G401 (cell line): ENCODE data around the gene ITGAL. TPM values are rescaled to one million over a fixed set of nuclear protein-coding genes. Genes with fewer than 3 reads are reported as not detected.
"Not testable (repeated sequence)": the region's sequence is repeated elsewhere in the genome, so short reads cannot be mapped to it uniquely, and the experiment has no call there.

Source experiments
- DNase-seq: peaks from one replicate; pipeline ENCODE4 v3.0.0-alpha.2; 2015; ENCODE audit warnings: low spot score
- in situ Hi-C: cut with HindIII; loops from 2 replicates; pipeline ENCODE4 v1.10.0; 2016; ENCODE audit warnings: low sequenced_read_pairs, mixed read lengths
- total RNA-seq: library from RNA; depleted of rRNA; stranded (reverse); fragments of >200 nt; shearing (Covaris generic); gene quantifications from 2 replicates; pipeline ENCODE4 v1.2.3, GENCODE V29; 2014

ITGAL gene
- total RNA-seq, 1 experiment from 2014 or later = not detected

DNA sequence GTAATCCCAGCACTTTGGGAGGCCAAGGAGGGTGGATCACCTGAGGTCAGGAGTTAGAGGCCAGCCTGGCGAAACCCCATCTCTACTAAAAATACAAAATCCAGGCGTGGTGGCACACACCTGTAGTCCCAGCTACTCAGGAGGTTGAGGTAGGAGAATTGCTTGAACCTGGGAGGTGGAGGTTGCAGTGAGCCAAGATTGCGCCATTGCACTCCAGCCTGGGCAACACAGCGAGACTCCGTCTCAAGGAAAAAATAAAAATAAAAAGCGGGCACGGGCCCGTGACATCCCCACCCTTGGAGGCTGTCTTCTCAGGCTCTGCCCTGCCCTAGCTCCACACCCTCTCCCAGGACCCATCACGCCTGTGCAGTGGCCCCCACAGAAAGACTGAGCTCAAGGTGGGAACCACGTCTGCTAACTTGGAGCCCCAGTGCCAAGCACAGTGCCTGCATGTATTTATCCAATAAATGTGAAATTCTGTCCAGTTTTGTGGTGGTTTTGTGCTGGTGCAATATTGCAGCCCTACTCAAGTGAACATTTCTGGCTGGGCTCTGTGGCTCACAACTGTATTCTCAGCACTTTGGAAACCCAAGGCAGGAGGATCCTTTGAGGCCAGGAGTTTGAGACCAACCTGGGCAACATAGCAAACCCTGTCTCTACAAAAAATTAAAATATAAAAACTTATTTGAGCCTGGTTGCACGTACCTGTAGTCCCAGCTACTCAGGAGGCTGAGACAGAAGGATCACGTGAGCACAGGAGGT lies 50.3 kb downstream of the ITGAL start:
- DNase-seq, in situ Hi-C loops: not testable (repeated sequence)

DNA sequence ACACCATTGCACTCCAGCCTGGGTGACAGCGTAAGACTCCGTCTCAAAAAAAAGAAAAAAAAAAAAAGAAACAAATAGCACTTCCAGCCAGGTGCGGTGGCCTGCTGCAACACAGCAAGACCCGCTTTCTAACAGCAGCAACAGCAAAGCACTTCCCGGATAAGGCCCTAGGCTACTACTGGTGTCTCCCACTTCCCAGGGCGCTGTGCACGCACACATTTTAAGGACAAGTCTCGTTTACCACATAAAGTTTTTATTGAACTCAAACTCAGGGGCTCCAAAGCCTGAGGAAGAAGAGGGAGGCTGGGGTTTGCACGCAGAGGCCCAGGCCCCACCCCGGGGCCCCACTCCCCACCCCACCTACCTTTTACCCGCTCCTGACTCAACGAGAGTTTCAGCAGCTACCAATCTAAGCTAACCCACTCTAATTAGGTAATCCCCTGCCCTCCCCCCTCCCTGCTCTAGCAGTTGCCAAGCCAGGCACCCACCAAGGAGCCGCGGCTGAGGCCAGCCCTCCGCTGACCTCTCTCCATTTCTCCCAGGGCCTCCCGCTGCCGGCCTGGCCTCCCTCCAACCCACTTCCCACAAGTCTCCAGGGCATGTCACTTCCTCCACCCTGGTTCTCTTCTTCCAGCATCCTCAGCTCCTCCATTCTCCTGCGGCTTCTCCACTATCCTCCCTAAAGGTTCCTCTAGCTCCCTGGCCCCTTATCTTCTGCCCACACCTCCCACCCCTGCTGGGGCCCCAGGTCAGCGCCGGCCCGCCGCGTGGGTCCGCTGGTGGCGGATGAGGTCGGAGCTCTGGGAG lies 51.4 kb downstream of the ITGAL start:
- in situ Hi-C loops = no loop called here

DNA sequence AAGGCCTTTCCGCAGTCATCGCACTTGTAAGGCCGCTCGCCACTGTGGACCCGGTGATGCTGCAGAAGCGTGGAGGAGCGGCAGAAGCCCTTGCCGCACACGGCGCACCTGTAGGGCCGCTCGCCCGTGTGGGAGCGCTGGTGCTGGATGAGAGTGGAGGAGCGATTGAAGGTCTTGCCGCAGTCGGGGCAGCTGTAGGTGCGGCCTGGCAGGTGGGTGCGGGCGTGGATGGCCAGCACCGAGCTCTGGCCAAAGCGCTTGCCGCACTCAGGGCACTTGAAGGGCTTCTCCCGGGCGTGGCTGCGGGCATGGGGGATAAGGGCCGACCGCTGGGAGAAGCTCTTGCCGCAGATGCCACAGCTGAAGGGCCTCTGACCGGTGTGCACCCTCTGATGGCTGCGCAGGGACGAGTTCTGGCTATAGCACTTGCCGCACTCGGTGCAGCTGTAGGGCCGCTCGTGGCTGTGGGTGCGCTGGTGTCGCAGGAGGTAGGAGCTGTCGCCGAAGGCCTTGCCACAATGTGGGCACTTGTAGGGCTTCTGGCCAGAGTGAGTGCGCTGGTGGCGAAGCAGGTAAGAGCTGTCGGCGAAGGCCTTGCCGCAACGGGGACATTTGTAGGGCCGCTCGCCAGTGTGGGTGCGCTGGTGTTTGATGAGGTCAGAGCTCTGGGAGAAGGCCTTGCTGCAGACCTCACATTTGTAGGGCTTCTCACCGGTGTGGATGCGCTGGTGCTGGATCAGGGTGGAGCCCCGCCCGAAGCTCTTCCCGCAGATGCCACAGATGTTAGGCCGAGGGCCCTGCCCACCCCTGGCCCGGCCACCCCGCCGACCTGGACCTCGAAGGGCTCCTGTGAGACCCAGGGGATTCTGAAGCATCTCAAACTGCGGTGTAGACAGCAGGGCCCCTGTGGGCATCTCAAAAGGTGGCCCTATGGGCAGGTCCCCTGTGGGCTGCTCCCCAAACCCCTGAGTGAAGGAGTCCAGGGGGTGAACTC lies 52.3 kb downstream of the ITGAL start:
- in situ Hi-C loops = no loop called here
- no peak for DNase-seq

More for the DNA sequence above, 51.4 kb downstream of the ITGAL start:
- DNase-seq = no peak

DNA sequence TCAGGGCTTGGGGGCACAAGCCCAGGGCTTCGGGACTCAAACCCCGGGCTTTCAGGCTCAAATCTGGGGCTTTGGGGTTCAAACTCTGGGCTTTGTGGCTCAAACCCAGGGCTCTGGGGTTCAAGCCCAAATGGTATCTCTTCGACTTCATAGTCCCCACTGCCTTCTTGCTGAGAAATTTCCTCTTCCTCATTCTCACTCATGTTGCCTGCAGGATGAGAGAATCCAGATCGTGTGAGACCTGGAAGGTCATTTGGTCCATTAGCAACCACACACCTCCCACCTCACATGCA lies 53.2 kb downstream of the ITGAL start:
- in situ Hi-C loops = no loop called here

DNA sequence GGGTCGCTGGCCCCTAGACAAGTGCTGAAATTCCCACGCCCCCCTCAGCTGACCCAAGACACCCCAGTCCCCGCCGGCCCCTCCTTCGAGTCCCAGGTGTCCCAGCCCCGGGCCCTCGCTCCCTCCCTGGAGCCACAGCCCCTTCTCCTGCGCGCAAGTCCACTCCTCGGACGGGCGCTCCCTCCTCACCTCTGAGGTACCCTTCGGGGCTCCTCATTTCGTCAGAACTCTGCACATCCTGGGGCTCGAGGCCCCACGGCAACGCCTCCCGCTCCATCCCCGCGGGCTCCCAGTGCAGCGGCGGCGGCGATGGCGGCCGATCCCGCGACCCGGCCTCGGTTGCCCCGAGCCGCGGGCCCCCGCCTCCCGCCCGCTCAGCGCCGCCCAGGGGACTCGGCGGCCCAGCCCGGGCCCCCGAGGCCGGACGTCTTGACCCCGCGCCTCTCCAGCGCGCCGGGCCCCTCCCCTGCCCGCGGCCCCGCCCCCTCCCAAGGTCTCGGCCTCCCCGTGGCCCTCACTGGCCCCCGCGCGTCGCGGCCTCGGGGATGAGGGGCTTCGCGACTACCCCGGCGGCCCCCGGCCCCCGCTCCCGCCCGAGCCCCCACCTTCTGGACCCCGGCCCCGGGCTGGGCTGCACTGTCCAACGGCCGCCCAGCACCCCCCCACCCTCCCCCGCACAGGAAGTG lies 53.7 kb downstream of the ITGAL start, which contains the start of gene ZNF768:
Gene ZNF768 (minus strand): TSS at position 430 of the 686 bp plus-strand sequence. CDS start 153 bp downstream, at position 277.
- in situ Hi-C loops = no loop called here
- DNase-seq = peak; percentile 14

More for the DNA sequence above, 53.2 kb downstream of the ITGAL start:
- no peak for DNase-seq

- DNase-seq = peak; percentile 93
- in situ Hi-C loops = no loop called here
Measured at GRCh38 chr16:30526823-30527634, 54.5 kb downstream of the ITGAL start.

GRCh38 chr16:30527635-30528178 lies 55.2 kb downstream of the ITGAL start:
- in situ Hi-C loops = no loop called here
- DNase-seq = no peak

- DNase-seq = no peak
- in situ Hi-C loops = no loop called here
Measured at GRCh38 chr16:30528799-30529457, 56.4 kb downstream of the ITGAL start.

GRCh38 chr16:30530163-30531037 lies 57.9 kb downstream of the ITGAL start:
- no peak for DNase-seq
- in situ Hi-C loops = no loop called here

- no peak for DNase-seq
- in situ Hi-C loops = no loop called here
Measured at GRCh38 chr16:30532285-30533145, 60.0 kb downstream of the ITGAL start.

DNA sequence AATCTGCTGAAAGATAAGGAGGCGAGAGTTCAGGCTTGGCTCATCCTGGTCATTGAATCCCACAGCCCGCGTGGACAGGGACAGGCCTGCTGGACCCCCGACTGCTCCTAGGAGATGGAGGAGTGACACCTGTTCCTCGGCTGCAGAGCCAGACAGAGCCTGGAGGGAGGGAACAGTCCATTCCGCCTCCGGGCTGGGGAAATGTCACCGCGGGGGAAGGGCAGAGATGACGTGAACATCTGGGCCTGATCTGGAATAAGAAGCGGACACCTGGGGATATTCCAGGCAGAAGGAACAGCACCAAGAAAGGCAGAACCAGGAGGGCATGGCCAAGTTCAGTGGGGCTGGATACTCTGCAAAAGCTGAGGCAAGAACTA lies 60.6 kb downstream of the ITGAL start:
- no peak for DNase-seq

GRCh38 chr16:30533748-30534367 lies 61.3 kb downstream of the ITGAL start:
- DNase-seq = no peak
- in situ Hi-C loops = no loop called here

More for the DNA sequence above, 60.6 kb downstream of the ITGAL start:
- in situ Hi-C loops = no loop called here

- DNase-seq = peak; percentile 88
- in situ Hi-C loops = no loop called here
Measured at GRCh38 chr16:30534368-30535105, 62.0 kb downstream of the ITGAL start, which contains the start of gene ZNF747. TSS of gene ZNF747 (minus strand) at chr16:30534858. CDS start at chr16:30534679, 179 bp downstream.

DNA sequence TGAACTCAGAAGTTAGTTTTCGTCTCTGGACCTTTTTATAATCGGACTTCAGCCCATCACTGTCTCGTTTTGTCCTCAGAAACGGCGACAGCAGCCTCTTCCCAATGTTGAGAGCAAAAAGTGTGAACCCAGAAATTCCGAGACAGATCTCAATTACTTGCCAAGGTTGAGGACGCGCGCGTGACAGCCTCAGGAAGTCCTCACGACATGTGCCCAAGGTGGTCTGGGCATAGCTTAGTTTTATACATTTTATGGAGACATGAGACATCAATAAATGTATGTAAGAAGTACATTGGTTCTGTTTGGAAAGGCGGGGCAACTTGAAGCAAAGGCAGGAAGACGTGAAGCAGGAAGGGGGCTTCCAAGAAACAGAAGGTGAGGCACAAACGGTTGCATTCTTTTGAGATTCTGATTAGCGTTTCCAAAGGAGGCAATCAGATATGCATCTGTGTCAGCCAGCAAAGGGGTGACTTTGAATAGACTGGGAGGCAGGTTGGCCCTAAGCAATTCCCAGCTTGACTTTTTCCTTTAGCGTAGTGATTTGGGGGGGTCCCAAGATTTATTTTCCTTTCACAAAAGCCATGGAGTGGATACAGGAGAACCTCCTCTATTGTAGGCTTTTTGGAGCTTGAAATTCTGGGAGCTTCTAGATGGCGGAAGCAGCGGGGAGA lies 62.7 kb downstream of the ITGAL start:
- in situ Hi-C loops = no loop called here
- no peak for DNase-seq
